Measurements from ENCODE around the gene INTS7. TPM values are rescaled to one million over a fixed set of nuclear protein-coding genes. Genes with fewer than 3 reads are reported as not detected.

INTS7 gene
- total and polyA plus RNA-seq, 5 donors from 2014 or later: 15.8 to 20.5 (median 16.7) TPM

DNA sequence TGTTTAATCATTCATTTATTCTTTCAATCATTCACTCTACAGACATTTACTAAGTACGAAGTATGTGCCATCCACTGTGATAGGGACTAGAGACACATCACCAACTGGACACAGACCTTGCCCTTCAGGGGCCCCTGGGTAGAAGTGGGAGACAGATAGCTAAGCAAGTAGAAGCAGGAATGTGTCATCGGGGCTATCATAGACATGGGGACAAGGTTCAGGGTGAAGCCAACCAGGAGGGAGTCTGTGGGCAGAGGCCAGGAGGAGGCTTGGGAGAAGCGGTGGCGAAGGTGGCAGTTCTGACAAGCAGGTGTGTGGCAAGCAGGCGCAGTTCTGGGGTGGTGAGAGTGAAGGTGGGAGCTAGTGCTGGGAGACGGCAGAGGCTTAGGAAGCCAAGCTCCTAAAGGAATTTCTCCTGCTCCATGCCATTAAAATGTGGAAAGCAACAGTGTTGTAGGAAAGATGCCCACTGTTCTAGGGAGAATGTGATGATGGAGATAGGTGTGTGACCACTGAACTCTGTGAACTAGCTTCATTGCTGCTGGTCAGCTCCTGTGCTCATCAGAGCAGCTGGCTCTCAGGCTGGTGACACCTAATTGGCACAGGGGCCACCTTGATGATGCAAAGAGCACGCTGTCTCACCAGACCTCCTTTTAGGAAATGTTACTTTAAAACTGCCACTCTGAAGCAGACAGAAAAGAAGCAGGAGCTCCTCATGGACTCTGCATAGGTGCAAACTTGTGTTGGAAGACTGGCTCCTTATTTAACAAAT lies 125.1 kb downstream of the INTS7 start:
- Histone ChIP-seq H3K9me3 (ENCODE audit: control insufficient read depth in 2 of 2, low read length in 2 of 2) (no peaks in the 10 kb centered on the region), H3K36me3 (ENCODE audit: control insufficient read depth, insufficient read depth, low read length) (no peaks in the 10 kb centered on the region), H3K27ac (ENCODE audit: insufficient read depth, low read length, poor library complexity, severe bottlenecking) (no peak overlapping the region), H3K4me3 (ENCODE audit: low read depth, low read length) (no peak overlapping the region), H3K4me1 (ENCODE audit: control insufficient read depth, insufficient read depth, low read length, poor library complexity, severe bottlenecking) (no peaks in the 10 kb centered on the region), H3K27me3 (ENCODE audit: control insufficient read depth, insufficient read depth, low read length) (no peaks in the 10 kb centered on the region)
- Mint-ChIP-seq H3K4me1 (no peaks in the 10 kb centered on the region), H3K27ac (no peak overlapping the region), H3K27me3 (peaks cover 6% of the 10 kb centered on the region), H3K36me3 (no peaks in the 10 kb centered on the region), H3K9me3 (peaks cover 0 to 5% (median 0%) of the 10 kb centered on the region in 7 donors), H3K4me3 (no peak overlapping the region)
- DNase-seq (no peak), ATAC-seq (ENCODE audit: low read depth in 2 of 2) (no peak)

DNA sequence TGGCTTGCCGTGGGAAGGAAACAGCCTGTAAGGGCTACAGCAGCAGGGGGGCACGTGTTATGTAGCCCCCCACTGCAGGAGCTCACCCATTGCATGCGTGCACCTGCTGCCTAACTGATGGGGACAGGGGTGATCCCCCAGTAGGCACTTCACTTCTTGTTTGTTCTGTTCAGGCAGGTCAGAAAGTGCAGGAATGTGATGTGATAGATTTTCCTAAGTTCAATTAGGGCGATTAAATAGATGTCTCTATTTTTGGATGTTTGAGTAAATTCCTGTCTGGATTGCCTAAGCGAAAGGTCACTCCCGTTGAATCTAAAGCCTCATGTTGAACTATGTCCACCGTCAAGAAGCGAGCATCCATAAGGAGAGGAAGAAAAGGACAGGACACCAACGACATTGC lies 126.0 kb downstream of the INTS7 start:
- no peak for ATAC-seq (ENCODE audit: low read depth in 2 of 2)

DNA sequence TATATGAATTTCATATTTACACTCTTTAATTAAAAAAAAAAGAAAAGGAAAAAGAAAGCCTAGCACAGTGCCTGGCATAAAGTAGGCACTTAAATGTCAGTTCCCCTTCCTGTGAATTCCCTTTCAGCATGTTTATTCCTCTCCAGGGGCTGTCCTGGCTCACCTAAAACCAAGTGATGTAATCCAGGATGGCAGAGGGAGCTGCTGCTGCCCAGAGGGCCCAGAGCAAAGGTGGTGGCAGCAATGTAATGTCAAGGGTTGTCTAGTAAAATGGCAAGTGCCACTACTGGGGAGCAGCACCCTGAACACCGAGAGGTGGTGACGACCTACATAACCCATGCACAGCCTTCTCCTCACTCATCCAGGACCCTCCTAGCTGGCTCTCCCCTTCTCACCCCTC lies 126.4 kb downstream of the INTS7 start:
- H3K9me3 Mint-ChIP-seq: peaks cover 0 to 5% (median 0%) of the 10 kb centered on the region in 7 donors
- Histone ChIP-seq H3K4me1 (ENCODE audit: control insufficient read depth, insufficient read depth, low read length, poor library complexity, severe bottlenecking) (no peaks in the 10 kb centered on the region), H3K4me3 (ENCODE audit: low read depth, low read length) (no peak overlapping the region), H3K27me3 (ENCODE audit: control insufficient read depth, insufficient read depth, low read length) (no peaks in the 10 kb centered on the region), H3K9me3 (ENCODE audit: control insufficient read depth in 2 of 2, low read length in 2 of 2) (no peaks in the 10 kb centered on the region), H3K27ac (ENCODE audit: insufficient read depth, low read length, poor library complexity, severe bottlenecking) (no peak overlapping the region), H3K36me3 (ENCODE audit: control insufficient read depth, insufficient read depth, low read length) (no peaks in the 10 kb centered on the region)
- H3K4me1 Mint-ChIP-seq: no peaks in the 10 kb centered on the region
- DNase-seq (no peak), ATAC-seq (ENCODE audit: low read depth in 2 of 2) (no peak)
- H3K4me3 Mint-ChIP-seq: no peak overlapping the region
- H3K27me3 Mint-ChIP-seq: peaks cover 11% of the 10 kb centered on the region
- H3K36me3 Mint-ChIP-seq: no peaks in the 10 kb centered on the region
- no peak overlapping the region for H3K27ac Mint-ChIP-seq

More for the DNA sequence above, 126.0 kb downstream of the INTS7 start:
- Mint-ChIP-seq H3K27me3 (peaks cover 9% of the 10 kb centered on the region), H3K27ac (no peak overlapping the region), H3K9me3 (peaks cover 0 to 5% (median 0%) of the 10 kb centered on the region in 7 donors), H3K4me3 (no peak overlapping the region), H3K4me1 (no peaks in the 10 kb centered on the region), H3K36me3 (no peaks in the 10 kb centered on the region)
- H3K27ac ChIP-seq (ENCODE audit: insufficient read depth, low read length, poor library complexity, severe bottlenecking): no peak overlapping the region
- H3K27me3 ChIP-seq (ENCODE audit: control insufficient read depth, insufficient read depth, low read length): no peaks in the 10 kb centered on the region
- no peaks in the 10 kb centered on the region for H3K9me3 ChIP-seq (ENCODE audit: control insufficient read depth in 2 of 2, low read length in 2 of 2)
- H3K4me1 ChIP-seq (ENCODE audit: control insufficient read depth, insufficient read depth, low read length, poor library complexity, severe bottlenecking): no peaks in the 10 kb centered on the region
- H3K36me3 ChIP-seq (ENCODE audit: control insufficient read depth, insufficient read depth, low read length): no peaks in the 10 kb centered on the region
- no peak overlapping the region for H3K4me3 ChIP-seq (ENCODE audit: low read depth, low read length)
- no peak for DNase-seq

DNA sequence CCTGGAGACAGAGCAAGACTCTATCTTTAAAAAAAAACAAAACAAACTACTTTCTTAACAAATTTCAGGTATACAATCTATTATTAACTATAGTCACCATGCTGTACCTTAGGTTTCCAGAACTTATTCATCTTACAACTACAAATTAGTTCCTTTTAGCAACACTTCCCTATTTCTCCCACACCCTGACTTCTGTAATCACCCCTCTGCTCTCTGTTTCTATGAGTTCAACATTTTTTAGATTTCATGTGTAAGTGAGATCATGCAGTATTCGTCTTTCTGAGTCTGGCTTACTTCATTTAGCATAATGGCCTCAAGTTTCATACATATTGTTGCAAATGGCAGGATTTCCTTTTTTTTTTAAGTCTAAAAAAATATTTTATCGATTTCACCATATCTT lies 126.9 kb downstream of the INTS7 start:
- no peaks in the 10 kb centered on the region for H3K9me3 ChIP-seq (ENCODE audit: control insufficient read depth in 2 of 2, low read length in 2 of 2)
- Mint-ChIP-seq H3K9me3 (peaks cover 0 to 5% (median 0%) of the 10 kb centered on the region in 7 donors), H3K4me3 (no peak overlapping the region), H3K27me3 (peaks cover 11% of the 10 kb centered on the region), H3K4me1 (no peaks in the 10 kb centered on the region), H3K36me3 (no peaks in the 10 kb centered on the region), H3K27ac (no peak overlapping the region)
- H3K4me3 ChIP-seq (ENCODE audit: low read depth, low read length): no peak overlapping the region
- no peaks in the 10 kb centered on the region for H3K27me3 ChIP-seq (ENCODE audit: control insufficient read depth, insufficient read depth, low read length)
- H3K4me1 ChIP-seq (ENCODE audit: control insufficient read depth, insufficient read depth, low read length, poor library complexity, severe bottlenecking): no peaks in the 10 kb centered on the region
- no peak overlapping the region for H3K27ac ChIP-seq (ENCODE audit: insufficient read depth, low read length, poor library complexity, severe bottlenecking)
- ATAC-seq (ENCODE audit: low read depth in 2 of 2) (no peak), DNase-seq (no peak)
- H3K36me3 ChIP-seq (ENCODE audit: control insufficient read depth, insufficient read depth, low read length): no peaks in the 10 kb centered on the region

DNA sequence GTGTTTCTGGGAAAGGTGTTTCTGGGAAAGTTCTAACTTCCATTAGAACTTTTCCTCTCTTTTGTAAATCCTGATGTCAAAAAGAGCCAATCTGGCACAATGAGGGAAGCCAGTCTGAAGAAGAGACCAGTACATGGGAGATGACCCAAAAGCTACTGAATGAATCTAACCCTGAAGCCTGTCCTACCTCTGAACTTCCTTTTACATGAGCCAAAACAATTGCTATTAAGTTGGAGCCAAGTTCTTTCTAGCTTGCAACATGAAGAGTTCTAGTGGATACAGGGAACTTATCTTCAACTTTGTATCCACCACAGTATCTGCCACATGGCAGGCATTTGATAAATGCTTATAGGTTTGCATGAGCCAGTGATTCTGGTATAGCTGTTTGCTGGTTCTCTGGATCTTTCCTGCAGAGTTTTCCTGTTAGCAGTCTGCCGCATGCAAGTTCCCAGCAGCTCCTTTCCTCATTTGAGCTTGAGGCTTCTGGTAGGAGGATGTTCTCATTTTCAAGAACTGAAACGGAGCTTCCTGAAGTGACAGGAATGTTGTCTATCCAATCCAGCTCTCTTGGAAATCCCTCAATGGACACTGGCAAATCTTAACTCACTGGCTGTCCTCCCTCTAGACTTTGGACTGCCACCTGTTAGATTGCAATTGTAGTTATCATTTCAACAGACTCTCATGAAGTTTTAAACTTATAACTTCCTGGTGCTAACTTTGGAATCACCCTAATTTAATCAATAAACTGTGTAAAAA lies 131.7 kb downstream of the INTS7 start:
- H3K36me3 Mint-ChIP-seq: no peaks in the 10 kb centered on the region
- H3K27me3 Mint-ChIP-seq: peaks cover 4% of the 10 kb centered on the region
- Histone ChIP-seq H3K27me3 (ENCODE audit: control insufficient read depth, insufficient read depth, low read length) (no peaks in the 10 kb centered on the region), H3K4me3 (ENCODE audit: low read depth, low read length) (no peak overlapping the region), H3K9me3 (ENCODE audit: control insufficient read depth in 2 of 2, low read length in 2 of 2) (no peaks in the 10 kb centered on the region), H3K27ac (ENCODE audit: insufficient read depth, low read length, poor library complexity, severe bottlenecking) (no peak overlapping the region), H3K4me1 (ENCODE audit: control insufficient read depth, insufficient read depth, low read length, poor library complexity, severe bottlenecking) (no peaks in the 10 kb centered on the region), H3K36me3 (ENCODE audit: control insufficient read depth, insufficient read depth, low read length) (no peaks in the 10 kb centered on the region)
- ATAC-seq (ENCODE audit: low read depth in 2 of 2) (no peak), DNase-seq (no peak)
- H3K9me3 Mint-ChIP-seq: peaks cover 0 to 2% (median 0%) of the 10 kb centered on the region in 7 donors
- no peak overlapping the region for H3K27ac Mint-ChIP-seq
- H3K4me1 Mint-ChIP-seq: peaks cover 0 to 3% (median 0%) of the 10 kb centered on the region in 4 donors
- no peak overlapping the region for H3K4me3 Mint-ChIP-seq

DNA sequence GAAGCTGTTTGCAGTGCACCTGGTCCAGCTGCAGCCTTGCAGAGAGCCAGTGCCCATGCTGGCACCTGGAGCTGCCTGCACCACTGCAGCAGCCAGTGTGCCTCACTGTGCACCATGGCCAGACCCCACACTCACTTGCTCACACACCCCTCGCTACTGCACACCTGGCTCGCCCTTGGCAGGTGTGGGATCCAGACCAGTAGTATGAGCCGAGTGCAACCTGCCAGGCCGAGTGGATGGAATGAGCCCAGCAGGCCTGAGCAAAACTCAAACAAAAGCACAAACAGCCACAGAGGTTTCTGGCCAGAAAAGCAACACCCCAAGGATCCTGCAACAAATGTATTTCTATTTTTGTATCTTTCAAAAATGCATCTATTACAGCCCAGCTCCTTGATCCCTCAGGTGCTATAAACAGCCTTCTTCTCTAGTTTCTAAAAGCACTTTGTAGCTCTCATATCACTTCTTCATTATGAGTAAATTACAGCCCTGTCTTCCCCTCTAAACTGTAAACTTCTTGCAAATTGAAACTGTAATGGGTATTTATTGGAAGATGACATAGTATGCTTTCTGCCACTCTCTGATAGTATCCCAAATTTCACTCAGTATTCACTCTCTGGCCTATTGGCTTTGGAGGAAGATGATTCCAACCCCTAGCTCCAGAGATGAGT lies 132.6 kb downstream of the INTS7 start:
- no peaks in the 10 kb centered on the region for H3K4me1 ChIP-seq (ENCODE audit: control insufficient read depth, insufficient read depth, low read length, poor library complexity, severe bottlenecking)

DNA sequence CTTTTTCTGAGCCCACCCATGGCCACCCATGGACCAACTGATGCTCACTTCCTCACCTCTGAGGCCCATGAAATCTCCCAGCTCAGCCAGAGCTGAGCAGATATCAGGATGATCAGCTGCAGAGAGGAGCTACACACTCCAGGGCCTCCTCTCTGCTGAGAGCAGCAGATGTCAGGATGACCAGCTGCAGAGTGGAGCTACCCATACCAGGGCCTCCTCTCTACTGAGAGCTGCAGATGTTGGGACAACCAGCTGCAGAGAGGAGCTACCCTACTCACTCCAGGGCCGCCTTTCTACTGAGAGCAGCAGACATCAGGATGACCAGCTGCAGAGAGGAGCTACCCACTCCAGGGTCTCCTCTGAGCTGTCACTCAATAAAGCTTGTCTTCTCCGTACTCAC lies 133.4 kb downstream of the INTS7 start:
- Mint-ChIP-seq H3K9me3 (peaks cover 0 to 2% (median 0%) of the 10 kb centered on the region in 7 donors), H3K4me3 (no peak overlapping the region), H3K36me3 (no peaks in the 10 kb centered on the region), H3K27me3 (peaks cover 4% of the 10 kb centered on the region), H3K4me1 (peaks cover 0 to 4% (median 0%) of the 10 kb centered on the region in 4 donors), H3K27ac (no peak overlapping the region)
- Histone ChIP-seq H3K9me3 (ENCODE audit: control insufficient read depth in 2 of 2, low read length in 2 of 2) (no peaks in the 10 kb centered on the region), H3K27ac (ENCODE audit: insufficient read depth, low read length, poor library complexity, severe bottlenecking) (no peak overlapping the region), H3K4me1 (ENCODE audit: control insufficient read depth, insufficient read depth, low read length, poor library complexity, severe bottlenecking) (no peaks in the 10 kb centered on the region), H3K27me3 (ENCODE audit: control insufficient read depth, insufficient read depth, low read length) (no peaks in the 10 kb centered on the region), H3K4me3 (ENCODE audit: low read depth, low read length) (no peak overlapping the region), H3K36me3 (ENCODE audit: control insufficient read depth, insufficient read depth, low read length) (no peaks in the 10 kb centered on the region)
- DNase-seq (no peak), ATAC-seq (ENCODE audit: low read depth in 2 of 2) (no peak)

More for the DNA sequence above, 132.6 kb downstream of the INTS7 start:
- Histone ChIP-seq H3K36me3 (ENCODE audit: control insufficient read depth, insufficient read depth, low read length) (no peaks in the 10 kb centered on the region), H3K9me3 (ENCODE audit: control insufficient read depth in 2 of 2, low read length in 2 of 2) (no peaks in the 10 kb centered on the region), H3K27ac (ENCODE audit: insufficient read depth, low read length, poor library complexity, severe bottlenecking) (no peak overlapping the region), H3K27me3 (ENCODE audit: control insufficient read depth, insufficient read depth, low read length) (no peaks in the 10 kb centered on the region), H3K4me3 (ENCODE audit: low read depth, low read length) (no peak overlapping the region)
- no peak for ATAC-seq (ENCODE audit: low read depth in 2 of 2)
- H3K27ac Mint-ChIP-seq: no peak overlapping the region
- H3K4me3 Mint-ChIP-seq: no peak overlapping the region
- DNase-seq: no peak
- no peaks in the 10 kb centered on the region for H3K36me3 Mint-ChIP-seq
- H3K9me3 Mint-ChIP-seq: peaks cover 0 to 2% (median 0%) of the 10 kb centered on the region in 7 donors
- peaks cover 0 to 4% (median 0%) of the 10 kb centered on the region in 4 donors for H3K4me1 Mint-ChIP-seq
- peaks cover 4% of the 10 kb centered on the region for H3K27me3 Mint-ChIP-seq

Measured in CD4-positive, CD25-positive, alpha-beta regulatory T cell (primary cell).